Parathyroid adenoma (tissue), 2 donors: ENCODE data around the gene PCDHGB7.

ENCODE experiments used
- H2AFZ ChIP-seq: fragments of 300-600 bp; sonication (generic); one replicate; pipeline ENCODE4 v1.7.0; 2017; ENCODE audit warnings: antibody characterized with exemption, mild to moderate bottlenecking
- H3K27ac ChIP-seq: fragments of 300-600 bp; sonication (generic); one replicate; pipeline ENCODE4 v1.7.0; 2017
- H3K27me3 ChIP-seq: fragments of 300-600 bp; sonication (generic); one replicate; pipeline ENCODE4 v1.7.0; 2017; ENCODE audit warnings: low read length; ENCODE audit not compliant: control insufficient read depth, insufficient read depth
- H3K36me3 ChIP-seq: fragments of 300-600 bp; sonication (generic); one replicate; pipeline ENCODE4 v1.7.0; 2017; ENCODE audit warnings: low read length; ENCODE audit not compliant: control insufficient read depth, insufficient read depth
- H3K4me1 ChIP-seq: fragments of 300-600 bp; sonication (generic); one replicate; pipeline ENCODE4 v1.7.0; 2017; ENCODE audit warnings: control low read depth
- H3K4me2 ChIP-seq: fragments of 300-600 bp; sonication (generic); one replicate; pipeline ENCODE4 v1.7.0; 2017; ENCODE audit warnings: low read length
- H3K4me3 ChIP-seq: fragments of 300-600 bp; sonication (generic); one replicate; pipeline ENCODE4 v1.7.0; 2017; ENCODE audit warnings: low read depth, low read length
- H3K79me2 ChIP-seq: fragments of 300-600 bp; sonication (generic); one replicate; pipeline ENCODE4 v1.7.0; 2017; ENCODE audit warnings: control low read depth
- H3K9ac ChIP-seq: fragments of 300-600 bp; sonication (generic); one replicate; pipeline ENCODE4 v1.7.0; 2017; ENCODE audit warnings: mild to moderate bottlenecking
- H3K9me3 ChIP-seq: fragments of 300-600 bp; sonication (generic); one replicate; pipeline ENCODE4 v1.7.0; 2017; ENCODE audit warnings: low read length; ENCODE audit not compliant: control insufficient read depth
- TF ChIP-seq, protein P1 (sequence below): fragments of 300-600 bp; sonication (generic); IDR thresholded peaks from one replicate; pipeline ENCODE4 v1.7.0; 2017; ENCODE audit warnings: antibody characterized with exemption, mild to moderate bottlenecking
- donor health status: primary hyperparathyroidism.

Gene PCDHGB7

DNA sequence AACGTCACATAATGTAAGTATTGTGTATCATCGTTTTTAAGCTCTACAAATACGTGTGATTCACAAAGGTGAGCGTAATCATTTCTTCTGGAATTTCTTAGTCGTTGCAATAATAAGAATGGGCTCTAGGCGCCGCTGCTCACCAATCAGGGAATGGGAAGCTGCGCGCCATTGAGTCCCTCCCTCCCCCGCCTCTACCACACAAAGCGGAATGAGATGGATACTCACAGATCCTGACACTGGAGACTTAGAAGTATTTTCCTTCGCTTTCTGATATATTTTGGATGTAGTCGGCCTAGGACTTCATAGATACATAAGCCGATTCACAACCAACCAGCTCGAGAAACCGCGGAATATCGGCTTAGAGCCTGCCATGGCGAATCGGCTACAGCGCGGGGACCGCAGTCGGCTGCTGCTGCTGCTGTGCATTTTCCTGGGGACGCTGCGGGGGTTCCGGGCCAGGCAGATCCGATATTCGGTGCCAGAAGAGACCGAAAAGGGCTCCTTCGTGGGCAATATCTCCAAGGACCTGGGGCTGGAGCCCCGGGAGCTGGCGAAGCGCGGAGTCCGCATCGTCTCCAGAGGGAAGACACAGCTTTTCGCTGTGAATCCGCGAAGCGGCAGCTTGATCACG is 3.5 kb downstream of the PCDHGB7 start, which contains the start of gene PCDHGA11:
Gene PCDHGA11, plus strand, starts transcription at position 197 of the 634 bp plus-strand sequence. Its CDS starts 177 bp downstream, at position 374.
- peaks cover 16% of the 10 kb centered on the region for H3K9me3 ChIP-seq
- H3K4me2 ChIP-seq, result no peak within 1 kb of the TSS
- no peaks in the 10 kb centered on the region for H3K27me3 ChIP-seq
- H3K4me3 ChIP-seq, result no peak within 1 kb of the TSS
- H3K36me3 ChIP-seq, result peaks cover 20% of the 10 kb centered on the region
- H3K79me2 ChIP-seq, result no peaks in the 10 kb centered on the region
- H3K27ac ChIP-seq, result no peak within 1 kb of the TSS
- H3K4me1 ChIP-seq, result no peaks in the 10 kb centered on the region
- H2AFZ ChIP-seq, result no peak within 1 kb of the TSS
- TF ChIP-seq, protein P1, sequence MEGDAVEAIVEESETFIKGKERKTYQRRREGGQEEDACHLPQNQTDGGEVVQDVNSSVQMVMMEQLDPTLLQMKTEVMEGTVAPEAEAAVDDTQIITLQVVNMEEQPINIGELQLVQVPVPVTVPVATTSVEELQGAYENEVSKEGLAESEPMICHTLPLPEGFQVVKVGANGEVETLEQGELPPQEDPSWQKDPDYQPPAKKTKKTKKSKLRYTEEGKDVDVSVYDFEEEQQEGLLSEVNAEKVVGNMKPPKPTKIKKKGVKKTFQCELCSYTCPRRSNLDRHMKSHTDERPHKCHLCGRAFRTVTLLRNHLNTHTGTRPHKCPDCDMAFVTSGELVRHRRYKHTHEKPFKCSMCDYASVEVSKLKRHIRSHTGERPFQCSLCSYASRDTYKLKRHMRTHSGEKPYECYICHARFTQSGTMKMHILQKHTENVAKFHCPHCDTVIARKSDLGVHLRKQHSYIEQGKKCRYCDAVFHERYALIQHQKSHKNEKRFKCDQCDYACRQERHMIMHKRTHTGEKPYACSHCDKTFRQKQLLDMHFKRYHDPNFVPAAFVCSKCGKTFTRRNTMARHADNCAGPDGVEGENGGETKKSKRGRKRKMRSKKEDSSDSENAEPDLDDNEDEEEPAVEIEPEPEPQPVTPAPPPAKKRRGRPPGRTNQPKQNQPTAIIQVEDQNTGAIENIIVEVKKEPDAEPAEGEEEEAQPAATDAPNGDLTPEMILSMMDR, result no peak
- H3K9ac ChIP-seq, result no peak within 1 kb of the TSS

DNA sequence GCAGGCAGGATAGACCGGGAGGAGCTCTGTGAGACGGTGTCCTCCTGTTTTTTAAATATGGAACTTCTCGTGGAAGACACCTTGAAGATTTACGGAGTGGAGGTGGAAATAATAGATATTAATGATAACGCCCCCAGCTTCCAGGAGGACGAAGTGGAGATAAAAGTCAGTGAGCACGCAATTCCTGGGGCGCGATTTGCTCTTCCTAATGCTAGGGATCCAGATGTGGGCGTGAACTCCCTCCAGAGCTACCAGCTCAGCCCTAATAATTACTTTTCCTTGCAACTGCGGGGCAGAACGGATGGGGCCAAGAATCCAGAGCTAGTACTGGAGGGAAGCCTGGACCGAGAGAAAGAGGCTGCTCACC is 4.0 kb downstream of the PCDHGB7 start:
- peaks cover 20% of the 10 kb centered on the region for H3K36me3 ChIP-seq
- no peak overlapping the region for H3K27ac ChIP-seq
- TF ChIP-seq, protein P1, result no peak
- no peak overlapping the region for H3K9ac ChIP-seq
- no peaks in the 10 kb centered on the region for H3K79me2 ChIP-seq
- H3K27me3 ChIP-seq, result no peaks in the 10 kb centered on the region
- H3K4me3 ChIP-seq, result no peak overlapping the region
- no peaks in the 10 kb centered on the region for H3K4me1 ChIP-seq
- H3K4me2 ChIP-seq, result no peak overlapping the region
- peaks cover 20% of the 10 kb centered on the region for H3K9me3 ChIP-seq
- H2AFZ ChIP-seq, result no peak overlapping the region

DNA sequence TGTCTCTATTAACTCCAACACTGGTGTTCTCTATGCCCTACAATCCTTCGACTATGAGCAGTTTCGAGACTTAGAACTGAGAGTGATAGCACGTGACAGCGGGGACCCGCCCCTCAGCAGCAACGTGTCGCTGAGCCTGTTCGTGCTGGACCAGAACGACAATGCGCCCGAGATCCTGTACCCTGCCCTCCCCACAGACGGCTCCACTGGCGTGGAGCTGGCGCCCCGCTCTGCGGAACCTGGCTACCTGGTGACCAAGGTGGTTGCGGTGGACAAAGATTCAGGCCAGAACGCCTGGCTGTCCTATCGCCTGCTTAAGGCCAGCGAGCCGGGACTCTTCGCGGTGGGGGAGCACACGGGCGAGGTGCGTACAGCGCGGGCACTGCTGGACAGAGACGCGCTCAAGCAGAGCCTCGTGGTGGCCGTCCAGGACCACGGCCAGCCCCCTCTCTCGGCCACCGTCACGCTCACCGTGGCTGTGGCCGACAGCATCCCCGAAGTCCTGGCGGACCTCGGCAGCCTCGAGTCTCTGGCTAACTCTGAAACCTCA is 5.3 kb downstream of the PCDHGB7 start:
- no peak overlapping the region for H3K27ac ChIP-seq
- no peaks in the 10 kb centered on the region for H3K4me1 ChIP-seq
- TF ChIP-seq, protein P1, result no peak
- H3K4me2 ChIP-seq, result no peak overlapping the region
- H3K36me3 ChIP-seq, result peaks cover 20% of the 10 kb centered on the region
- H3K4me3 ChIP-seq, result no peak overlapping the region
- no peaks in the 10 kb centered on the region for H3K27me3 ChIP-seq
- H3K9ac ChIP-seq, result no peak overlapping the region
- H3K9me3 ChIP-seq, result peaks cover 21% of the 10 kb centered on the region
- H3K79me2 ChIP-seq, result no peaks in the 10 kb centered on the region
- no peak overlapping the region for H2AFZ ChIP-seq

DNA sequence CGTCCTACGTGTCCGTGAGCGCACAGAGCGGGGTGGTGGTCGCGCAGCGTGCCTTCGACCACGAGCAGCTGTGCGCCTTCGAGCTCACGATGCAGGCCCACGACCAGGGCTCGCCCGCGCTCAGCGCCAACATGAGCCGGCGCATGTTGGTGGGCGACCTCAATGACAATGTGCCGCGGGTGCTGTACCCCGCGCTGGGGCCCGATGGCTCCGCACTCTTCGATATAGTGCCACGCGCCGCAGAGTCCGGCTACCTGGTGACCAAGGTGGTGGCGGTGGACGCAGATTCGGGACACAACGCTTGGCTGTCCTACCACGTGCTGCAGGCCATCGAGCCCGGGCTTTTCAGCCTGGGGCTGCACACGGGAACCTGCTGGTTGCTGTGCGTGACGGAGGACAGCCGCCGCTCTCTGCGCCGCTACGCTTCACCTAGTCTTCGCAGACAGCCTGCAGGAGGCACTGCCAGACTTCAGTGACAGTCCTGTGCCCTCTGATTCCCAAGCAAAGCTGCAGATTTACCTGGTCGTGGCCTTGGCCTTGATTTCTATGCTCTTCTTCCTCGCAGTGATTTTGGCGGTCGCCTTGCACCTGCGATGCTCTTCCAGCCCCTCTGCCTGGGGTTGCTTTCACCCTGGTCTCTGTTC is 10.4 kb downstream of the PCDHGB7 start:
- Histone ChIP-seq H3K79me2 (peaks cover 5% of the 10 kb centered on the region), H3K36me3 (peaks cover 8% of the 10 kb centered on the region), H3K9me3 (peaks cover 9% of the 10 kb centered on the region), H3K4me2 (no peak overlapping the region), H3K4me3 (no peak overlapping the region), H3K27ac (no peak overlapping the region), H3K4me1 (no peaks in the 10 kb centered on the region), H3K27me3 (no peaks in the 10 kb centered on the region), H3K9ac (no peak overlapping the region), H2AFZ (no peak overlapping the region)
- TF ChIP-seq, protein P1, result no peak
